ENCODE measurements around the gene ZSCAN16.

Gene ZSCAN16

GRCh38 chr6:28176373-28176772 is 52.0 kb downstream of the ZSCAN16 start:
- DNase-seq: no peak
